ENCODE measurements around the gene ODF2L. TPM values are rescaled to one million over a fixed set of nuclear protein-coding genes. Genes with fewer than 3 reads are reported as not detected.
"Not testable (repeated sequence)": the region's sequence is repeated elsewhere in the genome, so short reads cannot be mapped to it uniquely, and the experiment has no call there.

Gene ODF2L
- total RNA-seq, 4 donors from 2014 or later, result 26.5 to 134 (median 56.3) TPM

DNA sequence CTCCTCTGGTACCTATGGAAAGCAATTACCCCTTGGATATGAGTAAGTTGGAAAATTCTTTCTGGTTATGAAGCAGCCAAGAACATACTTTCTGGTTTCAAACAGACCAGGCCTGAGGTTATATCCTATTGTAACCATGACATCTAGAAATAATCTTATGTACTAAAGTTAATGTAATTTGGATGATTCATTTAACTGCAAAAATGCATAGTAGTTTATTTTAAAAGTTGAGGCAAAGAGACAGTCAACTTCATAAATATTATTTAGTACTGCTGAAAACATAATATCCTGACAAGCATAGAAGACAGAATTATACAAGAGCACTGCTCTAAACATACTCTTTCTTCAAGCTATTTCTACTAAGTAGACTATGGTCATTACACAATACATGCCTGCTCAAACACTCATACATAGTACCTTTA, 25.5 kb downstream of the ODF2L start:
- no peak for DNase-seq
- TF ChIP-seq, protein P1, sequence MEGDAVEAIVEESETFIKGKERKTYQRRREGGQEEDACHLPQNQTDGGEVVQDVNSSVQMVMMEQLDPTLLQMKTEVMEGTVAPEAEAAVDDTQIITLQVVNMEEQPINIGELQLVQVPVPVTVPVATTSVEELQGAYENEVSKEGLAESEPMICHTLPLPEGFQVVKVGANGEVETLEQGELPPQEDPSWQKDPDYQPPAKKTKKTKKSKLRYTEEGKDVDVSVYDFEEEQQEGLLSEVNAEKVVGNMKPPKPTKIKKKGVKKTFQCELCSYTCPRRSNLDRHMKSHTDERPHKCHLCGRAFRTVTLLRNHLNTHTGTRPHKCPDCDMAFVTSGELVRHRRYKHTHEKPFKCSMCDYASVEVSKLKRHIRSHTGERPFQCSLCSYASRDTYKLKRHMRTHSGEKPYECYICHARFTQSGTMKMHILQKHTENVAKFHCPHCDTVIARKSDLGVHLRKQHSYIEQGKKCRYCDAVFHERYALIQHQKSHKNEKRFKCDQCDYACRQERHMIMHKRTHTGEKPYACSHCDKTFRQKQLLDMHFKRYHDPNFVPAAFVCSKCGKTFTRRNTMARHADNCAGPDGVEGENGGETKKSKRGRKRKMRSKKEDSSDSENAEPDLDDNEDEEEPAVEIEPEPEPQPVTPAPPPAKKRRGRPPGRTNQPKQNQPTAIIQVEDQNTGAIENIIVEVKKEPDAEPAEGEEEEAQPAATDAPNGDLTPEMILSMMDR (IDR thresholded peaks at IDR 0.05), result no peak
- no peak for TF ChIP-seq POLR2A (IDR thresholded peaks at IDR 0.05)
- H3K4me3 ChIP-seq, result no peak overlapping the region
- H3K9me3 ChIP-seq, result no peaks in the 10 kb centered on the region
- intact Hi-C loops (cut with DNase I; ENCODE audit: low total_unique reads), result no loop called here
- H3K27ac ChIP-seq, result no peak overlapping the region
- no peaks in the 10 kb centered on the region for H3K27me3 ChIP-seq
- H3K4me1 ChIP-seq, result no peaks in the 10 kb centered on the region
- no peaks in the 10 kb centered on the region for H3K36me3 ChIP-seq

DNA sequence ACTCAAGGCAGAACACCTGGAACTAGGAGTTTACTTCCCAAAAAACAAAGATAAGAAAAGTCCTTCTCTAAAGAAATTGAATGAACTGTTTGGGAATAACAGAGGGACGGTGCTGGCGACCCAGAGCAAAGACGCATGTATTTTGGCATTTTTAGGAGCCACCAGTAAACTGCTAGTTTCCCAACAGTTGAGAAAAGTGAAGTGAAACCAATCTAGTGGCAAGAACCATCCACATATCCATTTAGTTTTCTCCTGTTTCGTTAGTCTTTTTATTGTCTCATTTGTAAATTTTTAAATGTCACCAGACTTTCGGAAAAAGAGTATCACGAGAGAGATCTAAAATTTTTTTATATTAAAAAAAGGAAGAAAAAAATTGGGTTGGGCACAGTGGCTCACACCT, 30.2 kb downstream of the ODF2L start:
- TF ChIP-seq, protein P1 (IDR thresholded peaks at IDR 0.05), result no peak
- no peak for TF ChIP-seq POLR2A (IDR thresholded peaks at IDR 0.05)
- intact Hi-C loops (cut with DNase I; ENCODE audit: low total_unique reads), result no loop called here
- Histone ChIP-seq H3K4me3 (no peak overlapping the region), H3K36me3 (no peaks in the 10 kb centered on the region), H3K27me3 (no peaks in the 10 kb centered on the region), H3K27ac (no peak overlapping the region), H3K9me3 (no peaks in the 10 kb centered on the region), H3K4me1 (no peaks in the 10 kb centered on the region)
- DNase-seq, result no peak

DNA sequence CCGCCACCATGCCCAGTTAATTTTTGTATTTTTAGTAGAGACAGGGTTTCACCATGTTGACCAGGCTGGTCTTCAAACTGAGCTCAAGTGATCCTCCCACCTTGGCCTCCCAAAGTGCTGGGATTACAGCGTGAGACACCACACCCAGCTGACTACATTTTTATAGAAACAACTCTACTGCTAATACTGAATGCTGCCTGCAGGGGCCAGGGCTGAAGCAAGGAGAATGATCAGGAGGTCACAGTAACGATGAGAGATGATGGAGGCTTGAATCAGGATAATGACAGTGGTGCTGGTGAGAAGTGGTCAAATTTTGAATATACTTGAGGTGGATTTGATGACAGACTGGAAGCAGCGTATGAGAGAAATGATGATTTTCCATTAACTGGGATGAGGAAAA, 33.3 kb downstream of the ODF2L start:
- TF ChIP-seq, protein P1 (IDR thresholded peaks at IDR 0.05), result no peak
- TF ChIP-seq POLR2A (IDR thresholded peaks at IDR 0.05), result no peak
- Histone ChIP-seq H3K36me3 (no peaks in the 10 kb centered on the region), H3K27ac (no peak overlapping the region), H3K4me3 (no peak overlapping the region), H3K27me3 (no peaks in the 10 kb centered on the region), H3K4me1 (no peaks in the 10 kb centered on the region), H3K9me3 (no peaks in the 10 kb centered on the region)
- intact Hi-C loops (cut with DNase I; ENCODE audit: low total_unique reads), result no loop called here
- DNase-seq, result no peak

DNA sequence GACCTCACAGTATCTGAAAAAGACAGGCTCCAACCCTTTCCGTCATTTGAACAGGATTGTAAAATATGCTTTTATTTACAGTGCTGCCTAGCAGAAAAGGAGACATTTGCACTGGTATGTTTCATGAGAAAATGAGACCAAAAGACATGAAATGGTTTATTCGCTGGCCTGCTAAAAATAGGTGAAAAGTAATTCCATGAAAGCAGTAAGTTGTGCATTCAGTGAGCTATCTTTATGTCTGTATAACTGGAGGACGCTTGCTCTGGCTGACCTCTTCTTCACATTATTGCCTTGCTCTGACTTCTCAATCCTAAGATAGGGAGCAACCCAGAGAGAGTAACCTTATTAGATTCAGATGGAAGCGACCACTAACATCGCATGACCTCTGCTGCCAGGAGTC, 38.3 kb downstream of the ODF2L start:
- intact Hi-C loops (cut with DNase I; ENCODE audit: low total_unique reads), result no loop called here
- H3K9me3 ChIP-seq, result no peaks in the 10 kb centered on the region
- no peak for TF ChIP-seq POLR2A (IDR thresholded peaks at IDR 0.05)
- TF ChIP-seq, protein P1 (IDR thresholded peaks at IDR 0.05), result no peak
- DNase-seq, result no peak
- no peaks in the 10 kb centered on the region for H3K4me1 ChIP-seq
- H3K36me3 ChIP-seq, result no peaks in the 10 kb centered on the region
- H3K4me3 ChIP-seq, result no peak overlapping the region
- no peak overlapping the region for H3K27ac ChIP-seq
- H3K27me3 ChIP-seq, result no peaks in the 10 kb centered on the region

DNA sequence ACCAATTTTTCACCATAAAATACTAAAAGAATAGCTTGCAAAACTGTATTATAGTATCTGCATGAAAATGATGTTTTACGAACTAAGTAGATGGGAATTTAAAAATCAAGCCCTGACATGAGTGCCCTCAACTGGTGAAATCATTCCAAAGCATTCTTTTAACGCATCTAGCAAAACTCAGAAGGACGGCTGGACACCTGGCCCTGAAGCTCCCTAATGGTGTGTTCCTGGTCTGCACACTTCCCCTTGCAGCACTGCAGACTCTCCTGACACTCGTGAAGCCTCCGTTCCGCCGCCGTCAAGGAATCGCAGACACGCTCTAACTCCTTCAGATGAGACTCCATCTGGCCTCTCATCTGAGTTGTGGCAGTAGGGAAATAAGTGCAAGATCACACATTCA, 39.9 kb downstream of the ODF2L start:
- no peak overlapping the region for H3K4me3 ChIP-seq
- intact Hi-C loops (cut with DNase I; ENCODE audit: low total_unique reads), result no loop called here
- H3K4me1 ChIP-seq, result no peaks in the 10 kb centered on the region
- no peak for TF ChIP-seq POLR2A (IDR thresholded peaks at IDR 0.05)
- H3K27ac ChIP-seq, result no peak overlapping the region
- H3K27me3 ChIP-seq, result no peaks in the 10 kb centered on the region
- no peak for DNase-seq
- no peaks in the 10 kb centered on the region for H3K36me3 ChIP-seq
- H3K9me3 ChIP-seq, result no peaks in the 10 kb centered on the region

DNA sequence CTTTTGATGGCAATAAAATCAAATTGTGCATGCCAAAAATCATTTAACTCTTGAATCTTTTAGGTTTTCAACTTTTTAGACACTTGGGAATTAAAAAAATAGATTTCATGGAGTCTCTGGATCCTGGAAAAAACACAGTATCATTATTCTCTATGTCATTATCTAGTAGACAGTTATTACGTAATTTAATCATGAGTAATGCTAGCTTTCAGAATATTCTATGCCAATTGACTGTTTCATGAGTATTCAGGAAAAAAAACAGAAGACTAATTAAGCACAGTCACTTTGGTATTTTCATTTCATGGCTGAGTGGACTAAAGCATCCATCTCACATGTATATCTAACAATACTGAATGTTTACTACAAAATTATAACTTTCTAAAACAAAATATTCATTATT, 44.0 kb downstream of the ODF2L start:
- intact Hi-C loops (cut with DNase I; ENCODE audit: low total_unique reads), result no loop called here
- H3K4me3 ChIP-seq, result no peak overlapping the region
- DNase-seq, result no peak
- H3K9me3 ChIP-seq, result no peaks in the 10 kb centered on the region
- no peaks in the 10 kb centered on the region for H3K36me3 ChIP-seq
- TF ChIP-seq POLR2A (IDR thresholded peaks at IDR 0.05), result no peak
- TF ChIP-seq, protein P1 (IDR thresholded peaks at IDR 0.05), result no peak
- H3K27ac ChIP-seq, result no peak overlapping the region
- no peaks in the 10 kb centered on the region for H3K27me3 ChIP-seq
- no peaks in the 10 kb centered on the region for H3K4me1 ChIP-seq

DNA sequence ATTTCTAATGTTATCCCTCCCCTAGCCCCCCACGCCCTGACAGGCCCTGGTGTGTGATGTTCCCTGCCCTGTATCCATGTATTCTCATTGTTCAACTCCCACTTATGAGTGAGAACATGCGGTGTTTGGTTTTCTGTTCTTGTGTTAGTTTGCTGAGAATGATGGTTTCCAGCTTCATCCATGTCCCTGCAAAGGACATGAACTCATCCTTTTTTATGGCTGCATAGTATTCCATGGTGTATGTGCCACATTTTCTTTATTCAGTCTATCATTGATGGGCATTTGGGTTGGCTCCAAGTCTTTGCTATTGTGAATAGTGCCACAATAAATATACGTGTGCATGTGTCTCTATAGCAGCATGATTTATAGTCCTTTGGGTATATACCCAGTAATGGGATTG, 45.9 kb downstream of the ODF2L start:
- H3K27me3 ChIP-seq; H3K9me3 ChIP-seq; intact Hi-C loops (cut with DNase I; ENCODE audit: low total_unique reads): not testable (repeated sequence)

More for the DNA sequence above, 45.9 kb downstream of the ODF2L start:
- DNase-seq, H3K36me3 ChIP-seq, H3K27ac ChIP-seq, H3K4me3 ChIP-seq, H3K4me1 ChIP-seq: not testable (repeated sequence)
